Pancreas (tissue), 10 donors: ENCODE measurements around the gene SUPT3H. TPM values are rescaled to one million over a fixed set of nuclear protein-coding genes. Genes with fewer than 3 reads are reported as not detected.

Experiments used
- ATAC-seq, 4 donors: fragments of 200-7000 bp; cut with Tn5 transposase; one replicate each; pipeline versions ENCODE4 v1.8.0 to v1.9.1; 2020; ENCODE audit warnings: mild to moderate bottlenecking in 4 of 4, moderate library complexity in 4 of 4
- DNase-seq, 6 donors: peaks; one replicate each; pipeline ENCODE4 v3.0.0-alpha.2; 2020
- FAIRE-seq: peaks from 2 replicates; lab custom pipeline; 2012; peaks lifted over from hg19 to GRCh38; lab: Jason Lieb, UNC
- H3K27ac ChIP-seq, 4 donors: fragments of 200-600 bp; sonication (generic); 1 replicate in 3 of 4; 2 replicates in 1 of 4; pipeline versions ENCODE4 v1.5.0 to v1.8.0; 2020
- H3K27me3 ChIP-seq, 4 donors: fragments of 200-600 bp; one replicate each; pipeline ENCODE4 v1.8.0; 2021
- H3K36me3 ChIP-seq, 3 donors: fragments of 200-600 bp; sonication (generic) in 1 of 3; one replicate each; pipeline versions ENCODE4 v1.5.0 to v1.8.0; 2020 to 2021
- H3K4me1 ChIP-seq, 3 donors: fragments of 200-600 bp; one replicate each; pipeline ENCODE4 v1.8.0; 2021
- H3K4me3 ChIP-seq, 4 donors: fragments of 200-600 bp; sonication (generic) in 2 of 4; one replicate each; pipeline versions ENCODE4 v1.5.0 to v1.8.0; 2020 to 2021
- H3K9me3 ChIP-seq, 4 donors: fragments of 200-600 bp; one replicate each; pipeline ENCODE4 v1.8.0; 2021
- WGBS, 2 donors: extraction: QIAGEN DNeasy Blood & Tissue Kit; methylation state at CpG; one replicate each; pipeline ENCODE4 v1.1.7; 2013; 5-methylcytosine and 5-hydroxymethylcytosine counted together
- intact Hi-C, 3 donors: fragments of 100-400 bp; cut with DNase I; formaldehyde crosslinking; loops; one replicate each; pipeline versions ENCODE4 v1.11.1 to v1.14.2; 2022
- polyA plus RNA-seq, 2 donors: library from polyadenylated mRNA; stranded (reverse); fragments of 200-250 nt; gene quantifications; one replicate each; pipeline ENCODE4 v1.2.3, GENCODE V29; 2013
- total RNA-seq, 6 donors: library from RNA; stranded (reverse); fragmentation: NEBNext Ultra II Directional in 4 of 6; extraction: Animal tissue kit (Norgen Biotek cat#: 25700) in 4 of 6; gene quantifications; one replicate each; pipeline versions ENCODE4 v1.2.1 to v1.2.4, GENCODE V29; 2021 to 2023
- TF ChIP-seq, protein P1 (sequence below), 4 donors: fragments of 200-600 bp; sonication (generic) in 3 of 4; IDR thresholded peaks; one replicate each; pipeline versions ENCODE4 v1.5.0 to v1.8.0; 2021; ENCODE audit warnings: antibody characterized with exemption in 4 of 4
- donor health status: healthy with polysubstance abuse.
- donor health status: DM: no; HTN: no; CAD: no; lungs with moderate emphysema.
- donor health status: DM: no; HTN: no; CAD: no.
- donor health status: control.
- donor health status: control.
- donor health status: Bipolar disorder and iron deficiency.
- donor health status: DM: yes; HTN: yes; CAD: no.
- donor health status: DM: no; HTN: no; CAD: no.
- donor health status: DM: no; HTN: no; CAD: no.
- donor health status: DM: yes; HTN: yes; CAD: no.

The SUPT3H gene
- total and polyA plus RNA-seq, 8 donors: 3.6 to 8.0 (median 5.3) TPM

- no peak for ATAC-seq
- H3K27me3 ChIP-seq: no peaks in the 10 kb centered on the region
- H3K4me1 ChIP-seq: no peaks in the 10 kb centered on the region
- WGBS, 2 donors: 95 to 98% methylated on average over 3 of the region's 3 CpGs
- intact Hi-C loops: no loop called here
- H3K9me3 ChIP-seq: no peaks in the 10 kb centered on the region
- FAIRE-seq: no peak
- TF ChIP-seq, protein P1, sequence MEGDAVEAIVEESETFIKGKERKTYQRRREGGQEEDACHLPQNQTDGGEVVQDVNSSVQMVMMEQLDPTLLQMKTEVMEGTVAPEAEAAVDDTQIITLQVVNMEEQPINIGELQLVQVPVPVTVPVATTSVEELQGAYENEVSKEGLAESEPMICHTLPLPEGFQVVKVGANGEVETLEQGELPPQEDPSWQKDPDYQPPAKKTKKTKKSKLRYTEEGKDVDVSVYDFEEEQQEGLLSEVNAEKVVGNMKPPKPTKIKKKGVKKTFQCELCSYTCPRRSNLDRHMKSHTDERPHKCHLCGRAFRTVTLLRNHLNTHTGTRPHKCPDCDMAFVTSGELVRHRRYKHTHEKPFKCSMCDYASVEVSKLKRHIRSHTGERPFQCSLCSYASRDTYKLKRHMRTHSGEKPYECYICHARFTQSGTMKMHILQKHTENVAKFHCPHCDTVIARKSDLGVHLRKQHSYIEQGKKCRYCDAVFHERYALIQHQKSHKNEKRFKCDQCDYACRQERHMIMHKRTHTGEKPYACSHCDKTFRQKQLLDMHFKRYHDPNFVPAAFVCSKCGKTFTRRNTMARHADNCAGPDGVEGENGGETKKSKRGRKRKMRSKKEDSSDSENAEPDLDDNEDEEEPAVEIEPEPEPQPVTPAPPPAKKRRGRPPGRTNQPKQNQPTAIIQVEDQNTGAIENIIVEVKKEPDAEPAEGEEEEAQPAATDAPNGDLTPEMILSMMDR (IDR thresholded peaks at IDR 0.05): no peak
- H3K4me3 ChIP-seq: no peak overlapping the region
- H3K27ac ChIP-seq: no peak overlapping the region
- H3K36me3 ChIP-seq: no peaks in the 10 kb centered on the region
- no peak for DNase-seq
These were observed 341.6 kb downstream of the SUPT3H start for GRCh38 chr6:45036103-45036502.

DNA sequence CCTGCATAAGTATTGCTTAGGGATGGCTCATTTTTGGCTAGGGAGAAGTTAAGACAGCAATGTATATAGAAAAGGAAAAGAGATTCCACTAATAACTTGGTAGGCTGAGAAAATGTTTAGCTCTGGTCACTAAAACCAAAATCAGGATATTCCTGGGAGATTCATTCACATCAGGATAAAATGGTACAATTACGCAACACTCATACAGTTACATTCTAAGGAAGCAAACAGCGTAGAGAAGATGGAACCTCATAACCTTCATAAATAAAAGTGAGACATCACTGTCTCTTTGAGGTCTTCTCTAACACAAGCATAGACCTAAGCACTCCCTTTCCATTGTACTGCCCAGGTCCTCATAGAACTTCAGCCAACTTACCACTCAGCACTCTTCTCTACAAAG lies 345.3 kb downstream of the SUPT3H start:
- FAIRE-seq (no peak), DNase-seq (no peak), ATAC-seq (no peak)
- Histone ChIP-seq H3K27me3 (no peaks in the 10 kb centered on the region), H3K4me3 (no peak overlapping the region), H3K9me3 (no peaks in the 10 kb centered on the region), H3K4me1 (no peaks in the 10 kb centered on the region), H3K27ac (no peak overlapping the region), H3K36me3 (no peaks in the 10 kb centered on the region)
- TF ChIP-seq, protein P1 (IDR thresholded peaks at IDR 0.05): no peak
- intact Hi-C loops: no loop called here
- 98% methylated on average over 2 of the region's 2 CpGs for WGBS, 2 donors

GRCh38 chr6:45031601-45032000 lies 346.1 kb downstream of the SUPT3H start:
- Histone ChIP-seq H3K27ac (no peak overlapping the region), H3K4me3 (no peak overlapping the region), H3K36me3 (no peaks in the 10 kb centered on the region), H3K27me3 (no peaks in the 10 kb centered on the region), H3K4me1 (no peaks in the 10 kb centered on the region), H3K9me3 (no peaks in the 10 kb centered on the region)
- FAIRE-seq (no peak), ATAC-seq (no peak), DNase-seq (no peak)
- 95 to 98% methylated on average over 1 of the region's 1 CpG for WGBS, 2 donors
- intact Hi-C loops: no loop called here
- TF ChIP-seq, protein P1 (IDR thresholded peaks at IDR 0.05): no peak

GRCh38 chr6:45027126-45027525 lies 350.6 kb downstream of the SUPT3H start:
- DNase-seq: no peak
- Histone ChIP-seq H3K36me3 (no peaks in the 10 kb centered on the region), H3K27ac (no peak overlapping the region), H3K9me3 (no peaks in the 10 kb centered on the region), H3K4me1 (no peaks in the 10 kb centered on the region), H3K27me3 (no peaks in the 10 kb centered on the region), H3K4me3 (no peak overlapping the region)
- no peak for ATAC-seq
- 88 to 92% methylated on average over 4 of the region's 4 CpGs for WGBS, 2 donors
- intact Hi-C loops: no loop called here
- FAIRE-seq: no peak
- TF ChIP-seq, protein P1 (IDR thresholded peaks at IDR 0.05): no peak

- no peak for FAIRE-seq
- H3K9me3 ChIP-seq: no peaks in the 10 kb centered on the region
- no peaks in the 10 kb centered on the region for H3K27me3 ChIP-seq
- no peaks in the 10 kb centered on the region for H3K4me1 ChIP-seq
- no peak for DNase-seq
- no peak overlapping the region for H3K27ac ChIP-seq
- TF ChIP-seq, protein P1 (IDR thresholded peaks at IDR 0.05): no peak
- no peak for ATAC-seq
- no peak overlapping the region for H3K4me3 ChIP-seq
- intact Hi-C loops: no loop called here
- 90 to 96% methylated on average over 2 of the region's 2 CpGs for WGBS, 2 donors
- no peaks in the 10 kb centered on the region for H3K36me3 ChIP-seq
These were observed 351.7 kb downstream of the SUPT3H start for GRCh38 chr6:45026003-45026516.
